Inflammatory macrophage treated with lipopolysaccharide for 4 hours (primary cell): ENCODE data around the gene USP9X.
"Not testable (repeated sequence)": the region's sequence is repeated elsewhere in the genome, so short reads cannot be mapped to it uniquely, and the experiment has no call there.

ENCODE experiments used
- DNase-seq: peaks from one replicate; pipeline ENCODE4 v3.0.0-alpha.2; 2020

USP9X gene

GRCh38 chrX:41133551-41133950, 48.3 kb downstream of the USP9X start:
- no peak for DNase-seq

GRCh38 chrX:41137589-41137988, 52.3 kb downstream of the USP9X start:
- DNase-seq = no peak

- peak; percentile 10 for DNase-seq
These were observed 57.1 kb downstream of the USP9X start for GRCh38 chrX:41142130-41142910.

- no peak for DNase-seq
These were observed 59.6 kb downstream of the USP9X start for GRCh38 chrX:41144873-41145272.

GRCh38 chrX:41145920-41146608, 60.8 kb downstream of the USP9X start:
- peak; percentile 49 for DNase-seq

GRCh38 chrX:41148553-41148952, 63.3 kb downstream of the USP9X start:
- no peak for DNase-seq

GRCh38 chrX:41150043-41150442, 64.8 kb downstream of the USP9X start:
- no peak for DNase-seq

- not testable (repeated sequence) for DNase-seq
These were observed 66.5 kb downstream of the USP9X start for GRCh38 chrX:41151726-41152125.

GRCh38 chrX:41152221-41152620, 67.0 kb downstream of the USP9X start:
- no peak for DNase-seq

- DNase-seq = no peak
These were observed 68.2 kb downstream of the USP9X start for GRCh38 chrX:41153448-41153847.

GRCh38 chrX:41153957-41154356, 68.7 kb downstream of the USP9X start:
- no peak for DNase-seq

- DNase-seq = no peak
These were observed 79.2 kb downstream of the USP9X start for GRCh38 chrX:41164449-41164848.

- DNase-seq = peak; percentile 15
These were observed 82.6 kb downstream of the USP9X start for GRCh38 chrX:41167888-41168287.

GRCh38 chrX:41176263-41176662, 91.0 kb downstream of the USP9X start:
- no peak for DNase-seq

- no peak for DNase-seq
These were observed 92.1 kb downstream of the USP9X start for GRCh38 chrX:41177297-41177696.

- no peak for DNase-seq
These were observed 93.0 kb downstream of the USP9X start for GRCh38 chrX:41178201-41178600.

GRCh38 chrX:41180194-41180908, 95.1 kb downstream of the USP9X start:
- DNase-seq = peak; percentile 52

- DNase-seq = peak; percentile 13
These were observed 99.1 kb downstream of the USP9X start for GRCh38 chrX:41184312-41184711.

GRCh38 chrX:41186946-41187345, 101.7 kb downstream of the USP9X start:
- DNase-seq = not testable (repeated sequence)

GRCh38 chrX:41189156-41189555, 103.9 kb downstream of the USP9X start:
- DNase-seq = no peak

- no peak for DNase-seq
These were observed 107.6 kb downstream of the USP9X start for GRCh38 chrX:41192880-41193279.

- DNase-seq = no peak
These were observed 113.2 kb downstream of the USP9X start for GRCh38 chrX:41198410-41198809.

GRCh38 chrX:41200785-41201184, 115.5 kb downstream of the USP9X start:
- DNase-seq = no peak

- no peak for DNase-seq
These were observed 124.6 kb downstream of the USP9X start for GRCh38 chrX:41209853-41210252.
